HG03280 (cell line): ENCODE results near the gene CAMK2B.

Experiments used
- ATAC-seq: cut with Tn5 transposase; IDR thresholded peaks from one replicate; pipeline ENCODE4 v1.9.1; 2021; ENCODE audit warnings: mild to moderate bottlenecking, moderate library complexity; ENCODE audit not compliant: unreplicated experiment

The CAMK2B gene

GRCh38 chr7:44287488-44288380 lies 37.7 kb downstream of the CAMK2B start:
- no peak for ATAC-seq

DNA sequence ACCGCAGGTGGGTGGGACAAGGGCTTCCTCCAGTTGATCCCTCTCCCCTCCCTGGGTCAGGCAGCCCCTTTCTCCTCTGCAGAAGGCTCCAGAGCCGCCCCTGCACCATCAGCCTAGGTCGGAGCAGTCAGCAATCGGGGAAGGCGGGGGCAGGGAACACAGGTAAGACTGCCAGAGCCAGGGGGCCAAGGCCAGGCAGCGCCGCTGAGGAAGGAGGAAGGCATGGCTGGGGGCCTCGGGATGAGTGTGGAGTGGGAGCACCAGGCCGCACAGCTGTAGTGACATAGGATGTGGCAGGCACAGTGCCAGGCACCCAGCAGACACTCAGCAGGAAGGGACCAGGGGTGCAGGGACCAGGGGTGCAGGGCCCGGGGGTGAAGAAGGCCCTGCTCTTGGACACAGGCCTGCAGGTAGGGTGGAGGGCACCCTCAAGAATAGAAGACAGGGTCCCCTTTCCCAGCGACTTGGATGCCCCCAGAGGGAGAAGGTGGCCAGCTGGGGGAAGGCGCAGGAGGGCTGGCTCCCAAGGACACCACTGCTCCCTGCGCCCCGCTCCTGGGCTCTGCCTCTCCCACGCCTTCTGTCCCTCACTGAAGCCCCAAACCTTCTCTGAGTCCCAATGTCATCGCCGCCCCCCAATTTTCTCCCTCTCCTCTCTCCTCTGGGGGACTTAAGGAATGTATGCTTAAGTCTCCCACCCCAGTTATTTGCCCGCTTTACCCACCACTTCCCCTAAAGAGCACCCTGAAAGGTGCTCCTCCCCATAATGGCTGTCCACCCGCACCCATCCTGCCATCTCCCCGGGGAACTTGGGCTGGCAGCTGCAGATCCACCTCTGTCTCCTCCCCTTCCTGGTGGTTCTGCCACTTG lies 38.5 kb downstream of the CAMK2B start:
- no peak for ATAC-seq

GRCh38 chr7:44286182-44286617 lies 39.2 kb downstream of the CAMK2B start:
- ATAC-seq = no peak

DNA sequence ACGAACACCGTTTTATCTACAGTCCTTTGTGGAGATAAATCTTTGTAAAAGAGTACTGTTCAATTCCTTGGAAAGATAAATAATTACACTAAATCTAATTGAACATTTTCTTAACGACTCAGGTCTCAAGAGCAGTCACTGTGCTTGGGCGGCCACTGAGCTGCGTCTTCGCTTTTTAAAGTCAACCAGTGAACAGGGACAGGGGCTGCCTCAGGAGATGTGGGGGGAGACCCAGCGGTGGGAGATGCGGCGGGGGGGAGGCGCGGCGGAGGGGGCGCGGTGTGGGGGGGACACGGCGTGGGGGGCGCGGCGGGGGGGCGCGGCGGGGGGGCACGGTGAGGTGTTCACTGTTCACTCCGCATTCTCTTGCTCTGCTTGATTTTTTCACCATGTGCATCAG lies 39.8 kb downstream of the CAMK2B start:
- no peak for ATAC-seq

GRCh38 chr7:44284881-44285541 lies 40.4 kb downstream of the CAMK2B start:
- no peak for ATAC-seq

DNA sequence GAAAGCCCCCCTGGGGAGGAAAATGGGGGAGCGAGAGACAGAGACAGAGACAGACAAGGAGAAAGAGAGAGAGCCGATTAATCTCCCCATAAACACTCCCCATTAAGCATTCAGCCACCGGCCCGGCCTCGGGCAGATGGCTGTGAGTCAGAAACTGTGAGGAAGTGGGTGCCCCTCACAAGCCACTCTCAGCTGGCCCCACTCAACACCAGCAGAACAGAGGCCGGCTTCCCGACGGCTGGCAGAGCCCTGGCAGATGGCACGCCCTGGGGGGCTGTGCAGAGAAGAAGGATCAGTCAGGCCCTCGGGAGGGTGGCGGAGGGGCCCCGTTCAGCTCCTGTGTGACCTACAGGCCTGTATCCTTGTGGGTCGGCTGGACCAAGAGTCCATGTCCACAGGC lies 41.2 kb downstream of the CAMK2B start:
- no peak for ATAC-seq

GRCh38 chr7:44283381-44284211 lies 41.8 kb downstream of the CAMK2B start:
- ATAC-seq = no peak

DNA sequence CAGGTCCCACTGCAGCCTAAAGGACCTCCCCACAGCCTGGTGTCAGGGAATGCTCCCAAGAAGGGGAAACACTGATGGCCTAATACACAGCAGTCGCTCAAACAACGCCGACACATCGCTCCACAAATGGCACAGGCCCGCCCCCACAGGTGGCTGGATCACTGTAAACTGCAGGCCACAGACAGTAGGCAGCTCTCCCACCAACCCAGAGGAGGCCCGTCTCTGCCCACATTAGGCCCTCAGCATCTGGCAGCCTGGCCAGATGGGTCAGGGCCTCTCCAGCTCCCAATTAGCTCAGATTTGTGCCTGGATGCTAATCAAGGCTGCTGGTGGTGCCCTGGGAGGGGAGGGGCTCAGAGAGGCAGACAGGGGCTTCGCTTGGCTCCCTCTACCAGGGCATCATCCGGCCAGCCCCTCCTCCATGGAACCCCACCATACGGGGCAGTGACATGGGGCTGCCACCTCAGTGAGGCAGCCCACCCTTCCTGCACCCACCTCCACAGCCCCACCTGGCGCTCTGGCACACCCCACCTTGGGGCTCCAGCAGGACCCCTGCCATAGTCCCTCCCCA lies 42.7 kb downstream of the CAMK2B start:
- no peak for ATAC-seq

GRCh38 chr7:44281811-44282600 lies 43.4 kb downstream of the CAMK2B start:
- ATAC-seq = no peak

- no peak for ATAC-seq
Observed at GRCh38 chr7:44280993-44281721, 44.2 kb downstream of the CAMK2B start.

GRCh38 chr7:44280636-44280992 lies 44.8 kb downstream of the CAMK2B start:
- no peak for ATAC-seq

DNA sequence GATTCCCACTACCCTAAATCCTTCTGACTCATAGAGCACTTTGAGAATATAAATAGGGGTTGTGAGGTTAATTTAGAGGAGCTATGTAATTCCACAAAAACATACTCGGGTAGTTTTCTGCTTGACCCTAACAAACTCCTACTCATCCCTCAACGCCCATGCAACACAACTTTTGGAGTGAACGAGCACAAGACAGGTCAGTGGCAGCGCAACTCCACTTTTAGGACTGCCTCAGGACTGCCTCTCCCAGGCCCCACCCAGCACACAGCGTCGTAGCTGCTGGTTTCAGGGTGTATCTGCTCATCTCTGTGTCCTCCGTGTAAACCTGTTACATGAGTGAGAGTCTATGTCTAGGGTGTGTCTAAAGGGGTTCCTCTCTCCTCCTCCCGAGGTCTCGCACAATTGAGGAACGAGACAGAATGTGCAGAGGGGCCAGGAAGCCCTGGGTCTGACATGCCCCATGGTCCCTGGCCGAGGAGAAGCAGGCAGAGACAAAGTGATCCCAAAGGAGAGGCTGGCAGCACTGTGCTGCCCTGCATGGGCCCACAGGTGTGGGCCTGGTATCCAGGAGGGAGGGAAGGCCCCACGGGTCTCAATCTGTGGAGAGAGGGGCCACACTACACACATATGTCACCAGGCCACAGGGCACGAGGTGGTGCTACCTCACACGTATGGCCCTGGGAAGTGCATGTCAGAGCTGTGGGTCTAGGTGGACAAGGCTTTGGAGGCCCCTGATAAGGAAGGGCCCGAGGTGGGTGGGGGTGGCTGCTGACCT lies 45.5 kb downstream of the CAMK2B start:
- no peak for ATAC-seq

DNA sequence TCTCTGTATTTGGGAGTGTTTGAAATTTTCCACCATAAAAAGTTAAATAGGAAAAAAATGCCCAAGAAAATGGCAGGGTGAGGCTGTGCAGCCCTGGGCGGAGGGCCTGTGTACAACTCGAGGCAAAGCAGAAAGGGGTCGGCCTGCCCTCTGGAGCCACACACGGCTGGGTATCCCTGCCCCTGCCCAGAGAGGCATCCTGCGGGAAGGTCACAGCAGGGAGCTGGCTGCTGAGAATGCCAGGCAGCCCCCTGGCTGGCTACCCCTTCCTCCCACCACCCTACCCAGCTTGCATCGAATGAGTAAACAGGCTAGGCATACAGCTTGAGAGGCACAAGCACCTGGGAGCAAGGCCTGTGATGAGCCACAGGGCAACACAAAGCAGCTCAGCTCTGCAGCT lies 46.1 kb downstream of the CAMK2B start:
- ATAC-seq = no peak

GRCh38 chr7:44278451-44279161 lies 46.8 kb downstream of the CAMK2B start:
- ATAC-seq = no peak

DNA sequence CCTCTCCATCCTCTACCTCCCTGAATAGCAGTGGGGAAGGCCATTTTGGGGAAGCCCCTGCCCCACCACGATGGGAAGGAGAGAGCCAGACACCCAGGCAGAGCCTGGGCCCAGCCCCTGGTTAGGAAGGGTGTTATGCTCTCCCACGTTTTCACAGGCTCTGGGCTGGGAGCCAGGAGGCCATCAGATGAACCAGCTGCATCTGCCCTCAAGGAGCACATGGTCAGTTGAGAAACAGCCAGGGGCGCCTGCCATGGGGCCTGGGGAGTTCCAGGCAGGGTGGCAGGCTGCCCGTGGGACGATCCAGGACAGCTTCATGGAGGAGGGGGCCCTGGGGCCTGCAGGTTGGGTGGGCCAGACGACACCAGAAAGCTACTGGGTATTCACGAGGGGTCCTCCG lies 47.5 kb downstream of the CAMK2B start:
- ATAC-seq = no peak

DNA sequence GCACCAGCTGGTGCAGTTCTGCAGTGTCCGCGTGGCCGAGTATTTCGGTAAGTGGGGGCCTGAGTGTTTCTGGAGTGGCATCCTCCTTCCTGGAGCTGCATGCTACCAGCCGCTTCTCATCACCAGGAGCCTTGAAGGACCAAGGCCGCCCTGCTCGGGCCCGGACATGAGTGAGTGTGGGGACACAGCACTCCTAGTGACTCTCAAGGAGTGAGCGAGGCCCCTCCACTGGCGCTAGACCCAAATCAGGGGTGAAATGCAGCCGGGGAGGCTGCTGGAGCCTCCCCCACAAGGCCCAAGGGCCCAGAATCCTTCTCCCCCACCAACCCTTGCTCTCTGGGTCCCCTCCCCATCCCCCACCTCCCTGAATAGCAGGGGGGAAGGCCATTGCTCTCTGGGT lies 48.0 kb downstream of the CAMK2B start:
- no peak for ATAC-seq

DNA sequence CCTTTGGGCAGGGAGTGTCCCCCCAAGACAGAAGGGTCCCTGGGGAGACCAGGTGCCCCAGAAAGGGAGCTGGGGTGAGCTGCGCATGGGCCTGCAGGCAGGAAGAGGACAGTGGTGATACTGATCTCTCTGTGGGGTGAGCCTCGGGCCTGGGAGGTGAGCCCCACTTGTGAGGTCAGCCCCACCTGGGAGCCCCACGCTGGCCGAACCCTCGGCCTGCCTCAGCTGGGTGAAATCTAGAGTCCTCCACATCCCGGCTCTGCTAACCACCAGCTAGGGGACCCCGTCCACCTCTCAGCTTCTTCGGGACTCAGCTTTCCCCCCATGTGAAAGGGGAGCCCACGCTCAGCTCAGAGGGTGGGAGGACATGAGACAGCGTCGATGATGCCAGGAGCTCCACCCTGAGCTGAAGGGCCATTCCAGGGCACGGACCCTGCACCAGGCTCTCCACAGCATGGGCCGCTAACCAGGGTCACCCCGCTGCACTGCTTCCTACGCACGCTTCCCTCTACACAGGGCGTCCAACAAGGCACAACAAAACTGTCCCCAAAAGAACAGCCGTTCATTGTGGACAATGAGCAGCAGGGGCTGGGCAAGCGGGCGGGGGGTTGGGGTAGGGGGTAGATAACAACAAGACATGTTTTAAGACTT lies 48.7 kb downstream of the CAMK2B start:
- ATAC-seq = no peak
